Measurements from ENCODE around the gene ZNF565. TPM values are rescaled to one million over a fixed set of nuclear protein-coding genes. Genes with fewer than 3 reads are reported as not detected.
A peak's percentile ranks its signal among the peaks of the same experiment; 100 is the strongest.

ZNF565 gene
- polyA plus RNA-seq, 1 donor (not counting 4 experiments of a cell fraction or from before 2014, with no cell fraction given): 2.3 TPM

- H3K4me1 ChIP-seq (ENCODE audit: control insufficient read depth, extremely low read depth, insufficient read depth, low read length): no peaks in the 10 kb centered on the region
- dilution Hi-C loops (cut with MboI; ENCODE audit: extremely low pct_ligation_motif_present, low sequenced_read_pairs): no loop called here
- no peak overlapping the region for H3K27ac ChIP-seq (ENCODE audit: control insufficient read depth, insufficient read depth, low read length)
- H3K4me3 ChIP-seq (ENCODE audit: control insufficient read depth in 2 of 3, extremely low read depth in 1 of 3, insufficient read depth in 2 of 3, low read depth in 1 of 3, low read length in 3 of 3): no peak overlapping the region
- peaks cover 24% of the 10 kb centered on the region for H3K27me3 ChIP-seq (ENCODE audit: control insufficient read depth, extremely low read depth, insufficient read depth, low read length)
- peaks cover 10% of the 10 kb centered on the region for H3K9me3 ChIP-seq (ENCODE audit: control insufficient read depth, low read depth, low read length)
- H3K79me2 ChIP-seq (ENCODE audit: control insufficient read depth, insufficient read depth, low read length): no peaks in the 10 kb centered on the region
- DNase-seq (ENCODE audit: low read depth, low spot score) (no peak), FAIRE-seq (no peak)
- no peaks in the 10 kb centered on the region for H3K9me1 ChIP-seq (ENCODE audit: control insufficient read depth, extremely low read depth, insufficient read depth, low read length)
- TF ChIP-seq EZH2 (IDR thresholded peaks at IDR 0.05; ENCODE audit: low read length): no peak
- no peak for TF ChIP-seq CTCF (optimal IDR thresholded peaks at IDR 0.05 in 1 of 3, IDR thresholded peaks at IDR 0.05 in 1 of 3, conservative IDR thresholded peaks at IDR 0.05 in 1 of 3; ENCODE audit: extremely low read depth in 1 of 3, insufficient read depth in 2 of 3, low read length in 3 of 3)
- no peak overlapping the region for H3K9ac ChIP-seq (ENCODE audit: control insufficient read depth, extremely low read depth, insufficient read depth, low read length)
- H2AFZ ChIP-seq (ENCODE audit: control insufficient read depth, low read length): peak overlapping the region; percentile 58
- H4K20me1 ChIP-seq (ENCODE audit: control insufficient read depth, extremely low read depth, insufficient read depth, low read length): no peaks in the 10 kb centered on the region
- peak overlapping the region; percentile 27 for H3K4me2 ChIP-seq (ENCODE audit: control insufficient read depth, extremely low read depth, insufficient read depth, low read depth, low read length)
- H3K36me3 ChIP-seq (ENCODE audit: control insufficient read depth in 2 of 2, extremely low read depth in 1 of 2, insufficient read depth in 2 of 2, low read length in 2 of 2): no peaks in the 10 kb centered on the region
Measured at GRCh38 chr19:36245210-36246005, 30.9 kb upstream of the ZNF565 start.

DNA sequence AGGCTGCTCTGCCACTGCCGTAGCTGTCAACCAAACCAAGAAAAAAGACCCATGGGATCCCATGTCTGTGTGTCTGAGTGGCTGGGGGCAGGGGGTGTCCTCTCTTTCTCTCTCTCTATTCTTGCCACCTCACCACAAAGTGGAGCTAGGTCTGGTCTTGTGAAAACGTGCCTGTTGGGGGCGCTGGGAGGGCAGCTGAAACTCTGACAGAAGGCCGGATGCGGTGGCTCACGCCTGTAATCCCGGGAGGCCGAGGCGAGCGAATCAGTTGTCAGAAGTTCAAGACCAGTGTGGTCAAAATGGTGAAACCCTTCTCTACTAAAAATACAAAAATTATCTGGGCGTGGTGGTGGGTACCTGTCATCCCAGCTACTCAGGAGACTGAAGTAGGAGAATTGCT is 29.6 kb upstream of the ZNF565 start:
- H3K27ac ChIP-seq (ENCODE audit: control insufficient read depth, insufficient read depth, low read length): no peak overlapping the region
- dilution Hi-C loops (cut with MboI; ENCODE audit: extremely low pct_ligation_motif_present, low sequenced_read_pairs): no loop called here
- H3K27me3 ChIP-seq (ENCODE audit: control insufficient read depth, extremely low read depth, insufficient read depth, low read length): peaks cover 24% of the 10 kb centered on the region
- DNase-seq (ENCODE audit: low read depth, low spot score) (no peak), FAIRE-seq (no peak)
- TF ChIP-seq EZH2 (IDR thresholded peaks at IDR 0.05; ENCODE audit: low read length): no peak
- TF ChIP-seq CTCF (optimal IDR thresholded peaks at IDR 0.05 in 1 of 3, IDR thresholded peaks at IDR 0.05 in 1 of 3, conservative IDR thresholded peaks at IDR 0.05 in 1 of 3; ENCODE audit: extremely low read depth in 1 of 3, insufficient read depth in 2 of 3, low read length in 3 of 3): no peak
- H3K36me3 ChIP-seq (ENCODE audit: control insufficient read depth in 2 of 2, extremely low read depth in 1 of 2, insufficient read depth in 2 of 2, low read length in 2 of 2): peaks cover 0 to 2% of the 10 kb centered on the region in 2 experiments
- H3K79me2 ChIP-seq (ENCODE audit: control insufficient read depth, insufficient read depth, low read length): no peaks in the 10 kb centered on the region
- no peak overlapping the region for H3K9ac ChIP-seq (ENCODE audit: control insufficient read depth, extremely low read depth, insufficient read depth, low read length)
- H3K4me3 ChIP-seq (ENCODE audit: control insufficient read depth in 2 of 3, extremely low read depth in 1 of 3, insufficient read depth in 2 of 3, low read depth in 1 of 3, low read length in 3 of 3): no peak overlapping the region
- no peak overlapping the region for H2AFZ ChIP-seq (ENCODE audit: control insufficient read depth, low read length)
- H3K9me1 ChIP-seq (ENCODE audit: control insufficient read depth, extremely low read depth, insufficient read depth, low read length): no peaks in the 10 kb centered on the region
- no peaks in the 10 kb centered on the region for H4K20me1 ChIP-seq (ENCODE audit: control insufficient read depth, extremely low read depth, insufficient read depth, low read length)
- H3K9me3 ChIP-seq (ENCODE audit: control insufficient read depth, low read depth, low read length): peaks cover 10% of the 10 kb centered on the region
- H3K4me1 ChIP-seq (ENCODE audit: control insufficient read depth, extremely low read depth, insufficient read depth, low read length): no peaks in the 10 kb centered on the region
- H3K4me2 ChIP-seq (ENCODE audit: control insufficient read depth, extremely low read depth, insufficient read depth, low read depth, low read length): no peak overlapping the region

Data from keratinocyte (primary cell).